Ishikawa (cell line): ENCODE data around the gene GZMM.

Experiments
- CEBPB ChIP-seq: IDR thresholded peaks from 2 replicates; pipeline ENCODE4 v1.6.1; 2012
- EP300 ChIP-seq: IDR thresholded peaks from 2 replicates; pipeline ENCODE4 v1.6.1; 2012; ENCODE audit warnings: borderline replicate concordance
- FOXM1 ChIP-seq: IDR thresholded peaks from 2 replicates; pipeline ENCODE4 v1.6.1; 2012; ENCODE audit warnings: low read depth, borderline replicate concordance
- RAD21 ChIP-seq: IDR thresholded peaks from 2 replicates; pipeline ENCODE4 v1.6.1; 2012; ENCODE audit warnings: low read depth
- TF ChIP-seq, protein P1 (sequence below): IDR thresholded peaks from 2 replicates; pipeline ENCODE4 v1.6.1; 2012
- TF ChIP-seq, protein P2 (sequence below): IDR thresholded peaks from 2 replicates; pipeline ENCODE4 v1.6.1; 2012
- TF ChIP-seq, protein P3 (sequence below): IDR thresholded peaks from 2 replicates; pipeline ENCODE4 v1.6.1; 2012; ENCODE audit warnings: low read depth, mild to moderate bottlenecking

DNA sequence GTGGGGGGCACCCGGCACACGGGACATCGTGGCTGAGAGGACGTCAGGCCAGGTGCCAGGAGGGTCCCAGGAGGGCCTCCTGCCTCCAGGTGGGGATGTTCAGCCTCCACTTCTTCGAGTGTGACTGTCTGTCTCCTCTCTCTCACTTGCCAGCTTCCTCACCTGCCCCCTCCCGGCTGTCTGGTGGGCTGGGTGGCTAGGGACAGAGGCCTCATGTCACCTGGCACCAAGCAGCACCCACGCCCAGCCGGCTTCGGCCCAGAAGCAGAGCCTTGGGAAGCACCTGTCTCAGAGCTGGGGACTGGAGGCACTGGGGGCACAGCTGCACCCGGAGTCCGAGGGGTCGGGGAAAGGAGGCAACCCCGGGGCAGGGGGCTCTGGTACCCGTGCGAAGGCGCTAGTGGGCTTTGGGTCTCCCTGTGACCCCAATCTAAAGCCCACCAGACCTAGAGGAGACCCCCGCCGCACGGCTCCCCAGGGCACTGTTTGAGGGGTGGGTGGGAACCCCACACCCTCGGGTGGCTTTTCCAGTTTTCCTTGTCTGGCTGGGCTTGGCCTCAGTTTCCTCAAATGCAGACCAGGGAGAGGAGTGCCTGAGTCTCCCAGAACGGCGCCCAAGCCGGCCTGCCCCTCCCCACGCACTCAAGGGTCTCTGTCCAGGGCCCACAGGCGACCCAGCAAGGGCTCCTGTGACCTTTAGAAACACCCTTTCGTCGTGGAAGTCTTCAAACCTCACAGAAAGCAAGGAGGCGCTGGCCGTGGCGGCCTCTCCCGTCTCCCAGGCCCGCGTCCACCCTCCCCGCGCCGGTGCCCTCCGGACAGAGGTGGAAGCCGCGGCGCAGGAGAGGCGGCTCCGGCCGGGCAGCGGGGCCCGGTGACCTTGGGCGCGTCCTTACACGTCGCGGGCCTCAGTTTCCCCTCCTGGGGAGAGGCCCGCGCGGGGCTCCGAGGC lies 45.2 kb downstream of the GZMM start:
- no peak for TF ChIP-seq CEBPB
- TF ChIP-seq, protein P1, sequence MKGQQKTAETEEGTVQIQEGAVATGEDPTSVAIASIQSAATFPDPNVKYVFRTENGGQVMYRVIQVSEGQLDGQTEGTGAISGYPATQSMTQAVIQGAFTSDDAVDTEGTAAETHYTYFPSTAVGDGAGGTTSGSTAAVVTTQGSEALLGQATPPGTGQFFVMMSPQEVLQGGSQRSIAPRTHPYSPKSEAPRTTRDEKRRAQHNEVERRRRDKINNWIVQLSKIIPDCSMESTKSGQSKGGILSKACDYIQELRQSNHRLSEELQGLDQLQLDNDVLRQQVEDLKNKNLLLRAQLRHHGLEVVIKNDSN = no peak
- TF ChIP-seq RAD21 = no peak
- no peak for TF ChIP-seq EP300
- TF ChIP-seq, protein P2, sequence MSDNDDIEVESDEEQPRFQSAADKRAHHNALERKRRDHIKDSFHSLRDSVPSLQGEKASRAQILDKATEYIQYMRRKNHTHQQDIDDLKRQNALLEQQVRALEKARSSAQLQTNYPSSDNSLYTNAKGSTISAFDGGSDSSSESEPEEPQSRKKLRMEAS = no peak
- TF ChIP-seq, protein P3, sequence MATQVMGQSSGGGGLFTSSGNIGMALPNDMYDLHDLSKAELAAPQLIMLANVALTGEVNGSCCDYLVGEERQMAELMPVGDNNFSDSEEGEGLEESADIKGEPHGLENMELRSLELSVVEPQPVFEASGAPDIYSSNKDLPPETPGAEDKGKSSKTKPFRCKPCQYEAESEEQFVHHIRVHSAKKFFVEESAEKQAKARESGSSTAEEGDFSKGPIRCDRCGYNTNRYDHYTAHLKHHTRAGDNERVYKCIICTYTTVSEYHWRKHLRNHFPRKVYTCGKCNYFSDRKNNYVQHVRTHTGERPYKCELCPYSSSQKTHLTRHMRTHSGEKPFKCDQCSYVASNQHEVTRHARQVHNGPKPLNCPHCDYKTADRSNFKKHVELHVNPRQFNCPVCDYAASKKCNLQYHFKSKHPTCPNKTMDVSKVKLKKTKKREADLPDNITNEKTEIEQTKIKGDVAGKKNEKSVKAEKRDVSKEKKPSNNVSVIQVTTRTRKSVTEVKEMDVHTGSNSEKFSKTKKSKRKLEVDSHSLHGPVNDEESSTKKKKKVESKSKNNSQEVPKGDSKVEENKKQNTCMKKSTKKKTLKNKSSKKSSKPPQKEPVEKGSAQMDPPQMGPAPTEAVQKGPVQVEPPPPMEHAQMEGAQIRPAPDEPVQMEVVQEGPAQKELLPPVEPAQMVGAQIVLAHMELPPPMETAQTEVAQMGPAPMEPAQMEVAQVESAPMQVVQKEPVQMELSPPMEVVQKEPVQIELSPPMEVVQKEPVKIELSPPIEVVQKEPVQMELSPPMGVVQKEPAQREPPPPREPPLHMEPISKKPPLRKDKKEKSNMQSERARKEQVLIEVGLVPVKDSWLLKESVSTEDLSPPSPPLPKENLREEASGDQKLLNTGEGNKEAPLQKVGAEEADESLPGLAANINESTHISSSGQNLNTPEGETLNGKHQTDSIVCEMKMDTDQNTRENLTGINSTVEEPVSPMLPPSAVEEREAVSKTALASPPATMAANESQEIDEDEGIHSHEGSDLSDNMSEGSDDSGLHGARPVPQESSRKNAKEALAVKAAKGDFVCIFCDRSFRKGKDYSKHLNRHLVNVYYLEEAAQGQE = no peak
- no peak for TF ChIP-seq FOXM1
